Activated CD4-positive, alpha-beta T cell treated with anti-CD3 and anti-CD28 coated beads, Interleukin-2, amount 50 U/mL, for 16 hours (primary cell): Measurements from ENCODE around the gene RGS6.
A peak's percentile ranks its signal among the peaks of the same experiment; 100 is the strongest.

ENCODE experiments used
- DNase-seq: peaks from one replicate; pipeline ENCODE4 v3.0.0-alpha.2; 2020

Gene RGS6

GRCh38 chr14:72333357-72333756 is 401.1 kb downstream of the RGS6 start:
- no peak for DNase-seq

DNA sequence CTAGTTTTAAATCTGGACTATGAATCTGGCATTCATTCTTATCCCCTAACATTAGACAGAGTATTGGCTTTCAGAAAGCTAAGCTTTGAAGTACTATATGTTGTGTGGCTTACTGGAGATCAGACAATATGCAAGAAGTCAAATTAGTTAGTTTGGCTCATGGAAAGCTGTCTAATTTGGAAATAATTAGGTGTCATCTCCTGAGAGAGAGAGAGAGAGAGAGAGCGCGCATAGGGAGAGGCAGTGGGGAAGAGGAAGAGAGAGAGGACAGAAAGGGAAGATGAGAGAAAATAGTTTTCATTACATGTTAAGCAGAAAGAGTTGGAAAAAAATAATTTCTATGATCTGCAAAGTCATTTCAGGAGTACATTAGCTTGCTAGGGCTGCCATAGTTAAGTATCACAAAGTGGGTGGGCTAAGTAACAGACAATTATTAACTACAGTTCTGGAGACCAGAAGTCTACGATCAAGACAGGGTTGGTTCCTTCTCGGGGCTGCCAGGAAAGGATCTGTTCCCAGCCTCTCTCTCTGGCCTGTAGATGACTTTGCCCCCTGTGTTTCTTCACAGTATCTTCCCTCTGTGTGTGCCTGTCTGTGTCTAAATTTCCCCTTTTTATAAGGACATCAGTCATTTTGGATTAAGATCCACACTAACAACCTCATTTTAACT is 404.2 kb downstream of the RGS6 start:
- no peak for DNase-seq

DNA sequence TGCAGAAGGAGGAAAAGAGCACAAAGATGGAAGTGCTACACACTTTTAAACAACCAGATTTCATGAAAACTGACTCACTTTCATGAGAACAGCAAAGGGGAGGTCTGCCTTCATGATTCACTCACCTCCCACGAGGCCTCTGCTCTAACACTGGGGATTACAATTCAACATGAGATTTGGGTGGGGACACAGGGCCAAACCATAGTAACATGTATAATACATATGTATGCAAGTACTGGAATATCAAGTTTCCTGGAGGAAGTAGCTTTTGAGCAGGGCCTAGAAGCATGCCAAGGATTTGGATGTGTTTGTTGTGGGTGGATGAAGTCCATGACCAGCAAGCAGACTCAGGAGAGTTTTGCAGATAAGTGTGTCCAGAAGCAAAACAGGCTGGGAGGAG is 409.0 kb downstream of the RGS6 start:
- no peak for DNase-seq

DNA sequence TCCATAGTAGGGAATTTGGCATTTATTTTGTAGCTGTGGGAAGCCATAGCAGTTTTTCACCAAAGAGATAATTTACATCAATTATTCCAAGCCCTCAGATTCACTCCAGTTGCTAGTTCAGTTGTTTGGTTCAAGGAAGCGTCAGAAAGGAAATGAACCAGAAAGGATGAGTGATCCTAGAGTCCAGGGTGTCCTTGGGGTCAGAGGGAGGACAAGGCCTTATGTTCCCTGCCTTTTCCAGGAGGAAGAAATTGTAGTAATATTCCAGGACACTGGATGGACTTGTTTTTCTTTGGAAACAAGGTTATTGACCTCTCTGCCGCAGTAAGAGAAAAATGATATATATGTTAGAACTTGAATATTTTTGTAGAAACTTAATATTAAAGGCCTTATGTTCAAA is 409.5 kb downstream of the RGS6 start:
- DNase-seq, result no peak

DNA sequence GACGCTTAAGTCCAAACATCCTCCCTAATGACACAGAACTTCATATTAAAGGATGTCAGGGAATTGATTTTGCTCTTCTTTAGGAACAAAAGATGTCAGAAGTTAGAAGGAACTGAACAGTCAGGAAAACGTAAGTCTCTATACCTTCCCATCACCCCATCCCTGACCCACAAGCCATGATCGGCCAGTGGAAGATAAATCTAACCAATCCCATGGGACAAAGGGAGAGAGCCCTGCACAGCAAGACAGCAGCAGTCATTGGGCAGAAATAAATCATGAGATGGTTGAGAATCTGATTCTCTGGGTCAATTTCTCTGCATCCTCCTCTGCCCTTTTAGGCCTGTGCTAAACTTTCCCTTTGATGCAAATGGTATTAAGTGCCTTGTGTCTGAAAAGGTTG is 414.9 kb downstream of the RGS6 start:
- DNase-seq, result no peak

- no peak for DNase-seq
Measured at GRCh38 chr14:72350215-72350614, 418.0 kb downstream of the RGS6 start.

DNA sequence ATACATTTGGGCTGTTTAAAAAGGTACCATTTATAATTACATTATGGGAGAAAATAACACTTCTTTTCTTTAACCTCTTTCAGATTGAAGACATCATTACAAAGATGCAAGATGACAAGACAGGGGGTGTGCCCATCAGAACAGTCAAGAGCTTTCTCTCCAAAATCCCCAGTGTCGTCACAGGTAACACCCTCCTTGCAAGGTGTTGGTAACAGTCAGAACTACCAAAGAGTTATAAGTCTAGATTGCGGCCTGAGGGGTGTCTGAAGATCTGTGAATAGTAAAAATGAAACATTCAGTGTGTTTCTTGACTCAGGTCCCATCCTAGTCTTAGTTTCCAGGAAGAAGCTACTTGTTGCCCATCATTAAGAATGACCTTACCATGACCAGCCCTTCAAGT is 419.8 kb downstream of the RGS6 start:
- DNase-seq, result peak; percentile 7

DNA sequence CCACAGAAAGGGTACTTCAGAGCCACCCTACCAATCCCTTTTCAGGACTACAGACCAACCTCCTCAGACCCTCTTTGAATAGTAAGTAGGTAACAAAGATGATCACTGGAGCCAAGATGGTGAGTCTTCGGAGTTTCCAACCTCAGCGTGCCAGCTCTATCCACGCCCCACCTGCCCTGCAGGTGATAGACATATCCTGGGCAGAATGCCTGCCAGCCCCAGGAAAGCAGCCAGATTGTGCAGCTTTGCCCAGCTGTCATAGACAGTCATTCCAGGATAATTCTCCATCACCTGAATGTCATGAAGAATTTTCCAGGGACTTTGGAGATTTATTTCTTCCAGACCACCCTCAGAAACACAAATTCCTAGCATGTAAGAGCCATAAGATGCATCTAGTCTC is 434.4 kb downstream of the RGS6 start:
- DNase-seq, result no peak

DNA sequence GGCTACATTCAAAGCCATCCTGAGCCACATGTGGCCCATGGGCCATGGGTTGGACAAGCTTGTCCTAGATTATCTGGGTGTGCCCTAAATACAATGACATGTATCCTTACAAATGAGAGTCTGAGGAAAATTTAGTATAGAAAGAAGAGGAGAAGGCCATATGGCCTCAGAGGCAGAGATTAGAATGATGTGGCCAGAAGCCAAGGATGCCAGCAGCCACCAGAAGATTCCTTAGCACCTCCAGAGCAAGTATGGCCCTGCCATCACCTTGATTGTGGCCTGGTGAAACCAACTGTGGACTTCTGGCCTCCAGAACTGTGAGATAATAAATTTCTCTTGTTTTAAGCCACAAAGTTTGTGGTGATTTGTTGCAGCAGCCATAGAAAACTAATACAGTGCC is 436.9 kb downstream of the RGS6 start:
- no peak for DNase-seq

DNA sequence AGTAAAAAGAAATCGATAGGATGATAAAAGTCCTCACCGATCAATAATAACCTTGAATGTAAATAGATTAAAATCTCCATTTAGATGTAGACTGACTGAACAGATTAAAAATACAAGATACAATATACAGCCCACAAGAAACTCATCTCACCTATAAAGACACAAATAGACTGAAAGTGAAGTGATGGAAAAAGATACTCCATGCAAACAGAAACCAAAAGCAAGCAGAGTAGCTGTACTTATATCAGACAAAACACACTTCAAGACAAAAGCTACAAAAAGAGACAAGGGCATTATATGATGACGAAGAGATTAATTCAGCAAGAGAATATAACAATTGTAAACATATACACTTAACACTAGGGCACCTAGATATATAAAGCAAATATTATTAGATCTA is 444.8 kb downstream of the RGS6 start:
- no peak for DNase-seq

GRCh38 chr14:72380456-72380855 is 448.2 kb downstream of the RGS6 start:
- DNase-seq, result no peak

DNA sequence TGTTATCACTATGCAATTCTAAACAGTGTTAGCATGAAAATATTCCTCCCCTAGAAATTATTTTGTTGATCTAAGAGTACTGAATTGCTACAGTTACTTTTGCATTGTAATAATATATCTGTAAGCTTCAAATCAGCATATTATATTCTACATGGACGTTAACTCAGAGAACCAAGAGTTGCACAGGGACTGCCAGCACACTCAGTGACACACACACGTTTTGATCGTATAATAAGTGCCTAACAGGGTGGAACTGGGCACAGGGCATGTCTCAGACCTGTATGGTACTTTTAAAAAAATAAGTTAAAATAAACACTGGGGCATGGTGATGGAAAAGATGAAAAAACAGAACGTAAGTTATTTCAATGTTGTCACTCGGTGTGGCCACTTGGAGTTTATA is 451.6 kb downstream of the RGS6 start:
- no peak for DNase-seq

DNA sequence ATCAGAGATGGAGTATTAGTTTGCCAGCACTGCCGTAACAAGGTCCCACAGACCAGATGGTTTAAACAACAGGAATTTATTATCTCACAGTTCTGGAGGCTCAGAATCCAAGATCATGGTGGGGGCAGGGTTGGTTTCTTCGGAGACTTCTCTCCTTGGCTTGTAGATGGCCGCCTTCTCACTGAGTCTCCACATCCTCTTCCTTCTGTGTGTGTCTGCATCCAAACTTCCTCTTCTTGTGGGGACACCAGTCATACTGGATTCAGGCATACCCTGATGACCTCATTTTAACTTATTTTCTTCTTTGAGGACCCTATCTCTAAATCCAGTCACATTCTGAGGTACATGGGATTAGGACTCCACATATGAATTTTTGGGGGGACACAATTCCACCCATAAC is 455.5 kb downstream of the RGS6 start:
- no peak for DNase-seq

DNA sequence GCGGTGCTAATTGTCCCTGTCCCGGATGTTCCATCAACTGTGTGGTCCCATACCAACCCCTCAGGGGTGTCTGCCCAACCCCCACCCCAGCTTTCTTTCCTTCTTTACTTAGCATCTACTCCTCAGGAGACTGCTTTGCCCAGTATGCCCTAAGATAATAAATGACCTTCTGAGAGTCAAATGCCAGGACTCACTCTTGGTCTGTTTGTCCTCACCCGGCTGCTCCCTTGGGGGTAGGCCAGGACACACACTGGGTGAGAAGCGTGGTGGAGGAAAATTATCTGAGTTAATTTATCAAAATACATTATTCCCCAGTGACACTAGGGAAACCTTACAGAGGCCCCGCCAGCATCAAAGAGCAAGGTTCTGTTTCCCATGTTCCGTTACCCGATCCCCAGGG is 457.0 kb downstream of the RGS6 start:
- no peak for DNase-seq

- no peak for DNase-seq
Measured at GRCh38 chr14:72401101-72401625, 468.9 kb downstream of the RGS6 start.

- DNase-seq, result no peak
Measured at GRCh38 chr14:72401632-72402376, 469.6 kb downstream of the RGS6 start.

DNA sequence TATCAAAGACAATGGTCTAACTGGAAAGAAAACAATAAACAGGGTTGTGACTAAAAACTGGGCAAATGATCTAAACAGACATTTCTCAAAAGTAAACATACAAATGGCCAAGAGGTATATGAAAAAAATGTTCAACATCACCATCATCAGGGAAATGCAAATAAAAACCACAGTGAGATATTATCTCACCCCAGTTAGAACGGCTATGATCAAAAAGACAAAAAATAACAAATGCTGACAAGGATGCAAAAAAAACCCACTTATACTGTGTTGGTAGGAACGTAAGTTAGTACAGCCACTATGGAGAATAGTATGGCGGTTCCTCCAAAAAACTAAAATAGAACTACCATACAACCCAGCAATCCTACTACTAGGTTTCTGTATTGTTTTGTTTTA is 470.1 kb downstream of the RGS6 start:
- DNase-seq, result no peak

DNA sequence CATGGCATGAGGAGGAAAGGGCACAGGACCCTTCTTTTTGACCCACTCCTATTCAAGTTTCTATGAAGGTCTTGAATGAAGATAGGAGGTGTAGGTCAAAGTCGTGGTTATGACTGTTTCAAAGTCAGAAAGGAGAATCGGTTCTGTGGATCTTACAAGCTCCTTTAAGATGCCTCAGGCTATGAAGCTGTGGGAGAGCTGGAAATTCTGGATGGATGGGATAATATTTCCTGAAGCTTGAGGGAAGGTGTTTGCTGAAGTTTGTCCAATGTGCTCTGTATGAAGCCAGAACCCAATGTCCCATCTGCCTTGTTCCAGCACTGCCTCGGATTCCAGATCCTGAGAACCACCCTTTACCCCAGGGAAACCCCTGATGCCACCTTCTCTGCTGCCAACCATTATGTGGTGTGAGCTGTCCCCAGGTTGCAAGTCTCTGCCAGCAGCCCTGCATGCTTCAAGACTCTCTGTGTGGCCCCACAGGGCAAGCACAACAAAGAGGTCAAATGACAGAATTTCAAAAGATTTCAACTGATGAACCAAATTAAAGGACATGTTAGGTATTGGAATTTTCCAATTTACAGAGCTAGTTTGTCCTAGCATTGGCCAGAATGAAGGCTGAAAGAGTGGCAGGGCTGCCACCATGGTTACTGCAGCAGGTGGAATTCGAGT is 472.0 kb downstream of the RGS6 start:
- no peak for DNase-seq

- DNase-seq, result no peak
Measured at GRCh38 chr14:72404998-72405397, 472.8 kb downstream of the RGS6 start.

DNA sequence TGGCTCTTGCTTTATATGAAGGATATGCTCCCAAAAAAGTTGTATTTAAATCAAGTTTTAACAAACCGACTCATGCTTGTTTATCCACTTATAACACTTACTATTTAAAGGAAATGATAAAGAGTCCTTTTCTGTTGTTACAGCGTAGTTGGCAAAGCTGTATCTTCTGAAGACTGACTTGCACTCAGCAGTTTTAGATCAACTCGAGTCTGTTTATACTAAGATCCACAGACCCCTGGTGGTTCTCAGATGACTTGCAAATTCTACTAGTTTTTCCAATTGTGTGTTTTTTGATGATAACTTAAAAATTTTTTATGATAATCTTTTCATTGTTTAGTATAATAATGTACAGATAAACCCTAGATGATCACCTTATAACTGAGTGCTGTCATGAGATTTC is 475.8 kb downstream of the RGS6 start:
- DNase-seq, result no peak

GRCh38 chr14:72409047-72409446 is 476.8 kb downstream of the RGS6 start:
- DNase-seq, result no peak

DNA sequence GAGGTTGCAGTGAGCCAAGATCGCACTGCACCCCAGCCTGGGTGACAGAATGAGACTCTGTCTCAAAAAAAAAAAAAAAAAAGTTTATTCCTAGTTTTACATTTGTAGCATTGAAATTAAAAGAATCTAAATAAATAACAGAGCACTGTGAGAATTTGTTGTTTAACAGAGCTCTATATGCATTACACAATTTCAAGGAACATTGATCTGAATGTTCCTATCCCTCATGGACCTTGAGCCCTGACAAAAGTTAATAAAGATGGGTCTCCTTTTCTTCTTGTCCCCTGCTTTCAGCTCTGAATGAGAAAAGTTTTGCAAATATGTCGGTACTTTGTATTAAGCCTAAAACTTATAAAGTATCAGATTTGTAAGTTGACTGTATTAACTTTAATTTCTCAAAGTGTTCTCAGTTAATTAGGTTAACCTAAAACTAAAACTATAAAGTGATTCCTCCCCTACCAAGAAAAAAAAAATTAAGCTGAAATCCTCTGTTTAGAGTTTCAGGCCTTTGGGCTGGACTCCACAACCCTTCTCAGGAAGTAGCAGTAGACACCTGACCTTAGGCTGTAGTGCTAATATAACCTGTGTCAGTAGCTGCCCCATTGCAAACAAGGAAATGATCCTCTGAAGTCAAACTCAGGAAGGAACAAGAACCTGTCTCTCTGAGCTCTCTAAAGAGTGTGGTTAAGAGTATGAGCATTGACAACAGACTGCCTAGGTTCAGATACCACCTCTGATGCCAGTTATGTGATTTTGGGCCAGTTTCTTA is 484.0 kb downstream of the RGS6 start:
- DNase-seq, result no peak

DNA sequence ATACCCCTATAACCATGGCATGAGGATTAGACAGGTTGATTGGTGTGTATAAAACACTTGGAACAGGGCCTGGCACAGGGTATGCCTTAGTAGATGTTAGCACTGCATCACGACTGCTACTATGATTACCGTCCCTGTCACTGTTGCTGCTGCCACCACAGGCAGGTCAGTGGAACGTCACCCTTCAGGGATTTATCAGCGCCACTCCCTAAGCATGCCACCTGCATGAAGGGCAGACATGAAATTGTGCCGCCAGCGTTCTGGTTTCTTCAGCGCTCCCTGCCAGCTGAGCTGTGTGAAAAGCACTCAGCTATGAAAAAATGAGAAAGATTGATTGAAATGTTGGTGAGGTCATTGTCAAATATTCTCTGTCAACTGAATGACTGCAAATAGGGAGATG is 484.7 kb downstream of the RGS6 start:
- no peak for DNase-seq
